ENCODE results near the gene MSRB1.
A peak's percentile ranks its signal among the peaks of the same experiment; 100 is the strongest.

MSRB1 gene

DNA sequence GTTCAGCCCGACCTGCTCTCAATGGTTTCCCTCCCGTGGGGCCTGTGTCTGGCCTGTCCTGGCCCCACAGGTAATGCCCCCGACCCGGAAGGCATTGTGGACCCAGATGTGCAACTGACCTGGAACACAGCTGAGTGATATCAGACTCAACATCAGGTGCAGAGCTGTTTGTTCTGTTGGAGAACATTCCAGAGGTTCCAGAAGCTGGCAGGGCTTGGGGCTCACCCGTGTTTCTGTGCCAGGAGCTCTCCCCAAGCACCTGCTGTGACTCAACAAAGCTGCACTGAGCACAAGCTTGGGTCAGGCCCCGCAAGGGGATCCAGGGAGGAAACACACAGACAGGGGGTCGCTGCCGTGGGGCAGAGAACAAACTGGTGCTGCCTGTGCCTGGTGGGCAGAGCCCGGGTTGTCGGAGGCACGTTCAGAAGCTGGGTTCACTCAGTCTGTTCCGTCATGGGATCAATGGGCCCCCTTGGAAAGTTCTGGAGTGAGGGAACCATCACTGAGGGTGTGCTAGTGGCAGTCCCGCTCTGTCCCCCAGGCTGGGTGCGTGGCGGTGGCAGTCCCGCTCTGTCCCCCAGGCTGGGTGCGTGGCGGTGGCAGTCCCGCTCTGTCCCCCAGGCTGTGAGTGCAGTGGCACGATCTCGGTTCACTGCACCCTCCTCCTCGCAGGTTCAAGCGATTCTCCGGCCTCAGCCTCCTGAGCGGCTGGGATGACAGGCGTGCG lies 46.9 kb downstream of the MSRB1 start:
- DNase-seq, result peak in 1 of 3 experiments; percentile 43

DNA sequence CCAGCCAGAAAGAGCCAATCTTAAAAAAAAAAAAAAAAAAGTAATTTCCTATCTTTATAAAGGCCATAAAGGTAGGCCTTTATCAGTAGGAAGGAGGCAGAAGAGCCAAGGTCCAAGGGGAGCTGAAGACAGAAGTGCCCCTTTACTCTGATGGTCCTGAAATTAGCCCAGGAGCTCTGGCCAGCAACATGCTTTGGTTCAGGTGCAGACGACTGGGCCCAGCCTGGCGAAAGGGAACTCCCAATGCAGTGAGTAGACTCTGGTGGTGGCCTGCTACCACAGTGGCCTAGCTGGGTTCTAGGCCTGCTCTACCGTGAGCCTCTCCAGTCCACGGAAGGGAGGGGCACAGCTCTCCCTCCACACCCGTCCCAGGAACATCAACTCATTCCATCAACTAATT lies 47.9 kb downstream of the MSRB1 start:
- no peak for DNase-seq

GRCh38 chr16:1890708-1891050 lies 52.3 kb downstream of the MSRB1 start:
- peak in 2 of 3 experiments; percentile 78 to 99 for DNase-seq

DNA sequence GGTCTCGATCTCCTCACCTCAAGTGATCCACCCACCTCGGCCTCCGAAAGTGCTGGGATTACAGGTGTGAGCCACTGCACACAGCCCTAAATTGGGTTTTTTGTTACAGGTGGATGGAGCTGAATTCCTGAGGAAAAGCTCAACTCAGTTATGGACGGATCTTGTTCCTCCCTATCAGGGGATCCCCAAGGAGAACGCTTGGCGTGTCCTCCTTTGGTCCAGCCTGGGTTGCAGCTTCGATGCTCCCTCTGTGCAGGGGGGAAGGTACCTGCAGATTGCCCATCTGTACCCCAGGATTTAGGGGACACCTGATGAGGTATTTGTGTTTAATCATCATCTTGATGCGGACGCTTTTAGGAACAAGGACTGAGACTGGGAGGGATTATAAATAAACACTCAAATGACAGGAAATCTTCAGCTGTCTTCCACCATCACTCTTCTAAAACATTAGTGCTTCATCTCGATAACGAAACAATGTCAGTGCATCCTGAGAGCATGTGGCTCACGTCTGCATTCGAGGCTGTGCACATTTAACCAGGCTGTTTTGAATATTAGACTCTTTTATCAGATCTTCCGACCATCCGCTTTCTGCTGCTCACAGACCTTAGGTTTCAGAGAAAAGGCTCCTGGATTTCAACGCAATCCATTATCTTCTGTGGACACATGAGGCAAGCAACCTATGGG lies 52.8 kb downstream of the MSRB1 start:
- peak; percentile 23 to 85 (median 78) for DNase-seq

Measured in NCI-H1417 (cell line).